Testis (tissue), 2 donors: ENCODE results near the gene AGAP2.

Experiments used
- POLR2A ChIP-seq: fragments of 450-650 bp; IDR thresholded peaks from one replicate; pipeline ENCODE4 v1.6.1; 2017; ENCODE audit warnings: antibody characterized with exemption, mild to moderate bottlenecking, moderate library complexity
- TF ChIP-seq, protein P1 (sequence below), 3 experiments: fragments of 450-650 bp in 2 of 3; fragments of 200-600 bp in 1 of 3; sonication (generic) in 1 of 3; IDR thresholded peaks; one replicate each; pipeline ENCODE4 v1.5.1; 2016 to 2019; ENCODE audit warnings: antibody characterized with exemption in 3 of 3, mild to moderate bottlenecking in 2 of 3, moderate library complexity in 1 of 3

- TF ChIP-seq POLR2A: no peak
- TF ChIP-seq, protein P1, sequence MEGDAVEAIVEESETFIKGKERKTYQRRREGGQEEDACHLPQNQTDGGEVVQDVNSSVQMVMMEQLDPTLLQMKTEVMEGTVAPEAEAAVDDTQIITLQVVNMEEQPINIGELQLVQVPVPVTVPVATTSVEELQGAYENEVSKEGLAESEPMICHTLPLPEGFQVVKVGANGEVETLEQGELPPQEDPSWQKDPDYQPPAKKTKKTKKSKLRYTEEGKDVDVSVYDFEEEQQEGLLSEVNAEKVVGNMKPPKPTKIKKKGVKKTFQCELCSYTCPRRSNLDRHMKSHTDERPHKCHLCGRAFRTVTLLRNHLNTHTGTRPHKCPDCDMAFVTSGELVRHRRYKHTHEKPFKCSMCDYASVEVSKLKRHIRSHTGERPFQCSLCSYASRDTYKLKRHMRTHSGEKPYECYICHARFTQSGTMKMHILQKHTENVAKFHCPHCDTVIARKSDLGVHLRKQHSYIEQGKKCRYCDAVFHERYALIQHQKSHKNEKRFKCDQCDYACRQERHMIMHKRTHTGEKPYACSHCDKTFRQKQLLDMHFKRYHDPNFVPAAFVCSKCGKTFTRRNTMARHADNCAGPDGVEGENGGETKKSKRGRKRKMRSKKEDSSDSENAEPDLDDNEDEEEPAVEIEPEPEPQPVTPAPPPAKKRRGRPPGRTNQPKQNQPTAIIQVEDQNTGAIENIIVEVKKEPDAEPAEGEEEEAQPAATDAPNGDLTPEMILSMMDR (IDR thresholded peaks at IDR 0.05): no peak
Measured at GRCh38 chr12:57733928-57734327, 4.6 kb downstream of the AGAP2 start.
